ENCODE measurements around the gene RTN1.

RTN1 gene

DNA sequence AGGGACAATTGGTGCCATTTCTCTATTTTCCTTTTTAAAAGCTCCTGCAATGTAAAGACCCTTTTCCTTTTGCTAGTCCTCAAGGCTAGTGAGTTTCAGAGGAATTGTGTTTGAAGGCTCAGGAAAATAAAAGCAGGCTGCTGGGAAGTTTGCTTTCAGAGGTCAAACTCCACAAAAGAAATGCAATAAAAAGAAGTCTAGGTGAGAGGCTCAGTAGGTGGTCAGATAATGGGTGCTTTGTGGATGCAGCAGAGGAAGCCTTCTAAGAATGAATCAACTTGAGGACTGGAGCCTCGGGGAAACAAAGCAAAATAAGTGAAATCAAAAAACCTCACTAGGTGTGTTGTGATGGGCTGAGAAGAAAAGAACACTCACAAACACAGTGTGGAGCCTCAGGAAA, 304.3 kb downstream of the RTN1 start:
- no peak overlapping the region for H3K4me3 ChIP-seq (replicated peaks; ENCODE audit: low read depth, low read length)
- no peak for TF ChIP-seq CTCF (IDR thresholded peaks at IDR 0.05; ENCODE audit: low read depth, low read length, missing control alignments)
- DNase-seq (ENCODE audit: extremely low read depth, low read depth), result no peak

GRCh38 chr14:59565087-59565486, 305.5 kb downstream of the RTN1 start:
- TF ChIP-seq CTCF (IDR thresholded peaks at IDR 0.05; ENCODE audit: low read depth, low read length, missing control alignments), result no peak
- no peak overlapping the region for H3K4me3 ChIP-seq (replicated peaks; ENCODE audit: low read depth, low read length)
- no peak for DNase-seq (ENCODE audit: extremely low read depth, low read depth)

DNA sequence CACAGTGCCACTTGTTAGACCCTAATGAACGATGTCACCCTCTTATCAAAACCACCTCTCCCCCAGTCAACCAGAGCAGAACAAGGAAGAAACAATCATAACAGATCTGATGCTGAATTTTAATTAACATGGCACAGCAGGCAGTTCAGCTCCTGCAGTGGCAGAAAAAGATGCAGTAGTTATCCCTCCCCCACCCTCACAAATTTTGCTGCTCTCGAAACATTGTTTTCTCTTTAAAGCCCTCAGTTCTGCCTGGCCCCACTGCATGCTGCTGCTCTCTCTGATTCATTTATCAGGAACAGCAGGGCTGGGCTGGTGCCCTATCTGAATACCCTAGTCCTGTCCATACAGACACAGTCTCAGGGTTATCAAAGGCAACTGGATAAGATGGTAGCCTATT, 306.2 kb downstream of the RTN1 start:
- TF ChIP-seq CTCF (IDR thresholded peaks at IDR 0.05; ENCODE audit: low read depth, low read length, missing control alignments), result no peak
- no peak for DNase-seq (ENCODE audit: extremely low read depth, low read depth)
- H3K4me3 ChIP-seq (replicated peaks; ENCODE audit: low read depth, low read length), result no peak overlapping the region

DNA sequence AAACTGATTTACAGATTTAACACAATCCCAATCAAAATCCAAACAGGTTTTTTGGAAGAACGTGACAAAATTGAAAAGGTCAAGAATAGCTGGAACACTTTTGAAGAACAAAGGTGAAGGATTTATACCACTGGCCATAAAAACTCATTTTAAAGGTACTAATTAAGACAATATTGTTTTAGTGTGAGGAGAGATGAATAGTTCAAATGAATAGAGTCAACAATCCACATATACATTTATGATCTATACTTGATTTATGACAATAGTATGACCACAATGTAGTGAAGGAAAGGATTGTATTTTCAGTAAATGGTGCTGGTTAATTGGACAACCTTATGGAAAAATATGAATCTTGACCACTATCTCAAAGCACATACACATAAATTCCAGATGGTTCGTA, 323.3 kb downstream of the RTN1 start:
- no peak for DNase-seq (ENCODE audit: extremely low read depth, low read depth)
- no peak overlapping the region for H3K4me3 ChIP-seq (replicated peaks; ENCODE audit: low read depth, low read length)
- TF ChIP-seq CTCF (IDR thresholded peaks at IDR 0.05; ENCODE audit: low read depth, low read length, missing control alignments), result no peak

All from HFF-Myc (cell line).